HepG2 (cell line): ENCODE data around the gene PHLDB1. TPM values are rescaled to one million over a fixed set of nuclear protein-coding genes. Genes with fewer than 3 reads are reported as not detected.

Experiments
- ATAC-seq: fragments of 200-7000 bp; cut with Tn5 transposase; 3 replicates; pipeline ENCODE4 v1.9.1; 2020; ENCODE audit warnings: mild to moderate bottlenecking, moderate library complexity
- BruUV-seq: library from RNA; stranded (reverse); fragments of 400-500 nt; replicated peaks from 2 replicates; lab custom pipeline; 2021; lab: Mats Ljungman, UMichigan
- CTCF ChIA-PET: fragments of 300-600 bp; formaldehyde crosslinking; extraction: SDS; loops from one replicate; lab custom pipeline; 2021; ENCODE audit warnings: low total read pairs, inconsistent platforms, low intra/inter-chr PET ratio; lab: Yijun Ruan, JAX
- POLR2A ChIA-PET: fragments of 350-600 bp; sonication (Branson Sonifier 250); formaldehyde crosslinking; loops from one replicate; lab custom pipeline; 2020; ENCODE audit warnings: antibody characterized with exemption, inconsistent platforms; lab: Yijun Ruan, JAX
- DNase-seq: peaks from one replicate; pipeline ENCODE4 v3.0.0-alpha.2; 2015; ENCODE audit warnings: low spot score
- FAIRE-seq: peaks from 3 replicates; lab custom pipeline; 2011; peaks lifted over from hg19 to GRCh38; lab: Jason Lieb, UNC
- H2AFZ ChIP-seq: one replicate; pipeline ENCODE4 v1.6.1; 2011; ENCODE audit warnings: low read length, inconsistent platforms
- H3K27ac ChIP-seq: fragments of 300-600 bp; 3 replicates; pipeline ENCODE4 v1.8.0; 2011; ENCODE audit warnings: mixed run types, mild to moderate bottlenecking, mixed read lengths, low read length, inconsistent platforms; ENCODE audit not compliant: insufficient read depth; ENCODE audit errors: extremely low read length
- H3K27me3 ChIP-seq, 2 experiments: fragments of 200-600 bp in 1 of 2; 2 replicates in 1 of 2; 3 replicates in 1 of 2; pipeline versions ENCODE4 v1.6.0 to v1.8.0; 2011; ENCODE audit warnings: low read length in 2 of 2, mild to moderate bottlenecking in 2 of 2, moderate library complexity in 2 of 2, inconsistent platforms in 1 of 2; ENCODE audit not compliant: insufficient read depth in 2 of 2, control insufficient read depth in 1 of 2
- H3K36me3 ChIP-seq, 2 experiments: fragments of 200-600 bp in 1 of 2; replicated peaks in 1 of 2; 2 replicates in 1 of 2; 3 replicates in 1 of 2; pipeline versions ENCODE4 v1.5.1 to v1.8.0; 2011; ENCODE audit warnings: low read length in 2 of 2, inconsistent platforms in 1 of 2; ENCODE audit not compliant: insufficient read depth in 2 of 2, control insufficient read depth in 1 of 2
- H3K4me1 ChIP-seq: 2 replicates; pipeline ENCODE4 v1.5.1; 2012; ENCODE audit warnings: low read length, inconsistent platforms; ENCODE audit not compliant: insufficient read depth
- H3K4me2 ChIP-seq: 2 replicates; pipeline ENCODE4 v1.6.0; 2011; ENCODE audit warnings: low read depth, low read length, inconsistent platforms
- H3K4me3 ChIP-seq, 3 experiments: fragments of 200-600 bp in 1 of 3; sonication (generic), shearing (Covaris generic) in 1 of 3; replicated peaks in 1 of 3; 2 replicates each; pipeline ENCODE4 v1.5.1; 2011 to 2016; ENCODE audit warnings: low read length in 3 of 3, inconsistent platforms in 2 of 3, low read depth in 2 of 3, mild to moderate bottlenecking in 2 of 3, control low read depth in 1 of 3, mixed read lengths in 1 of 3; ENCODE audit not compliant: insufficient read depth in 1 of 3
- H3K79me2 ChIP-seq: one replicate; pipeline ENCODE4 v1.6.1; 2011; ENCODE audit warnings: low read length, inconsistent platforms; ENCODE audit not compliant: insufficient read depth
- H3K9ac ChIP-seq: 2 replicates; pipeline ENCODE4 v1.6.0; 2011; ENCODE audit warnings: mild to moderate bottlenecking, low read depth, low read length, inconsistent platforms; ENCODE audit not compliant: insufficient read depth
- H3K9me3 ChIP-seq: 2 replicates; pipeline ENCODE4 v1.5.1; 2012; ENCODE audit warnings: mild to moderate bottlenecking, low read length
- H4K20me1 ChIP-seq: 2 replicates; pipeline ENCODE4 v1.6.0; 2011; ENCODE audit warnings: inconsistent platforms, mild to moderate bottlenecking, low read length, moderate library complexity; ENCODE audit not compliant: insufficient read depth
- MIER3 ChIP-seq: IDR thresholded peaks from 2 replicates; pipeline ENCODE4 v1.6.1; 2016; ENCODE audit warnings: missing compliant biosample characterization, borderline replicate concordance
- WGBS: methylation state at CpG from one replicate; pipeline ENCODE4 v1.1.6; 2017; ENCODE audit warnings: low lambda C conversion rate; 5-methylcytosine and 5-hydroxymethylcytosine counted together
- in situ Hi-C: cut with HindIII; loops from 2 replicates; pipeline ENCODE4 v1.10.0; 2017; ENCODE audit warnings: low pct_unique_long_range_greater_than_20kb; ENCODE audit not compliant: extremely low pct_ligation_motif_present
- intact Hi-C: fragments of 100-400 bp; cut with micrococcal nuclease; formaldehyde crosslinking; loops from one replicate; pipeline ENCODE4 v1.10.0; 2022; ENCODE audit not compliant: unreplicated experiment
- polyA plus RNA-seq, 8 experiments: library from polyadenylated mRNA; depleted of rRNA in 3 of 8; stranded (reverse) in 7 of 8; unstranded in 1 of 8; fragments of >200 nt; fragmentation: Illumina TruSeq in 4 of 8; extraction: Trizol in 4 of 8; gene quantifications; 2 replicates each; pipeline versions ENCODE4 v1.2.1 to v1.2.3, GENCODE V29; 2011 to 2016; ENCODE audit warnings: low read depth in 4 of 8, missing spikeins in 1 of 8, mixed read lengths in 1 of 8; ENCODE audit not compliant: insufficient read depth in 1 of 8
- total RNA-seq, 5 experiments: library from RNA; depleted of rRNA; stranded (reverse); fragments of >200 nt; fragmentation: Illumina TruSeq; extraction: Trizol; gene quantifications; 2 replicates each; pipeline ENCODE4 v1.2.3, GENCODE V29; 2016; ENCODE audit warnings: low read depth in 1 of 5
- TF ChIP-seq, protein P1 (sequence below): sonication (generic); formaldehyde crosslinking; IDR thresholded peaks from 2 replicates; pipeline ENCODE4 v1.5.1; 2020; ENCODE audit warnings: mild to moderate bottlenecking, missing genetic modification reagents, moderate library complexity
- TF ChIP-seq, protein P2 (sequence below): sonication (generic); formaldehyde crosslinking; IDR thresholded peaks from 2 replicates; pipeline ENCODE4 v1.4.0; 2020; ENCODE audit warnings: missing genetic modification reagents

PHLDB1 gene
- total and polyA plus RNA-seq, 2 of the 13 experiments (the other 11 are each of a cell fraction or from before 2014, with no cell fraction given) = 13.8 to 14.2 TPM

GRCh38 chr11:118650366-118650765 lies 43.0 kb downstream of the PHLDB1 start:
- ATAC-seq = no peak
- ChIA-PET CTCF (no interaction called here), POLR2A (interaction anchor here (1.0 kb wide), 1 partner anchor 29 kb away, joined by 4 read pairs; no protein-coding TSS in a partner anchor)
- Histone ChIP-seq H3K4me2 (no peak overlapping the region), H3K27me3 (no peaks in the 10 kb centered on the region), H2AFZ (no peak overlapping the region), H3K4me3 (no peak overlapping the region), H3K9me3 (no peaks in the 10 kb centered on the region), H3K79me2 (no peaks in the 10 kb centered on the region), H3K9ac (no peak overlapping the region), H3K36me3 (peaks cover 16 to 27% of the 10 kb centered on the region in 2 experiments; a peak in 4 of 5 replicates), H3K27ac (no peak overlapping the region), H3K4me1 (peaks cover 22% of the 10 kb centered on the region), H4K20me1 (no peaks in the 10 kb centered on the region)
- no TSS peak for BruUV-seq
- in situ Hi-C loops = no loop called here
- no peak for DNase-seq
- intact Hi-C loops = no loop called here
- no peak for FAIRE-seq
- TF ChIP-seq, protein P1, sequence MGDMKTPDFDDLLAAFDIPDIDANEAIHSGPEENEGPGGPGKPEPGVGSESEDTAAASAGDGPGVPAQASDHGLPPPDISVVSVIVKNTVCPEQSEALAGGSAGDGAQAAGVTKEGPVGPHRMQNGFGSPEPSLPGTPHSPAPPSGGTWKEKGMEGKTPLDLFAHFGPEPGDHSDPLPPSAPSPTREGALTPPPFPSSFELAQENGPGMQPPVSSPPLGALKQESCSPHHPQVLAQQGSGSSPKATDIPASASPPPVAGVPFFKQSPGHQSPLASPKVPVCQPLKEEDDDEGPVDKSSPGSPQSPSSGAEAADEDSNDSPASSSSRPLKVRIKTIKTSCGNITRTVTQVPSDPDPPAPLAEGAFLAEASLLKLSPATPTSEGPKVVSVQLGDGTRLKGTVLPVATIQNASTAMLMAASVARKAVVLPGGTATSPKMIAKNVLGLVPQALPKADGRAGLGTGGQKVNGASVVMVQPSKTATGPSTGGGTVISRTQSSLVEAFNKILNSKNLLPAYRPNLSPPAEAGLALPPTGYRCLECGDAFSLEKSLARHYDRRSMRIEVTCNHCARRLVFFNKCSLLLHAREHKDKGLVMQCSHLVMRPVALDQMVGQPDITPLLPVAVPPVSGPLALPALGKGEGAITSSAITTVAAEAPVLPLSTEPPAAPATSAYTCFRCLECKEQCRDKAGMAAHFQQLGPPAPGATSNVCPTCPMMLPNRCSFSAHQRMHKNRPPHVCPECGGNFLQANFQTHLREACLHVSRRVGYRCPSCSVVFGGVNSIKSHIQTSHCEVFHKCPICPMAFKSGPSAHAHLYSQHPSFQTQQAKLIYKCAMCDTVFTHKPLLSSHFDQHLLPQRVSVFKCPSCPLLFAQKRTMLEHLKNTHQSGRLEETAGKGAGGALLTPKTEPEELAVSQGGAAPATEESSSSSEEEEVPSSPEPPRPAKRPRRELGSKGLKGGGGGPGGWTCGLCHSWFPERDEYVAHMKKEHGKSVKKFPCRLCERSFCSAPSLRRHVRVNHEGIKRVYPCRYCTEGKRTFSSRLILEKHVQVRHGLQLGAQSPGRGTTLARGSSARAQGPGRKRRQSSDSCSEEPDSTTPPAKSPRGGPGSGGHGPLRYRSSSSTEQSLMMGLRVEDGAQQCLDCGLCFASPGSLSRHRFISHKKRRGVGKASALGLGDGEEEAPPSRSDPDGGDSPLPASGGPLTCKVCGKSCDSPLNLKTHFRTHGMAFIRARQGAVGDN (CRISPR knock-in tag) = peak; percentile 32
- TF ChIP-seq, protein P2, sequence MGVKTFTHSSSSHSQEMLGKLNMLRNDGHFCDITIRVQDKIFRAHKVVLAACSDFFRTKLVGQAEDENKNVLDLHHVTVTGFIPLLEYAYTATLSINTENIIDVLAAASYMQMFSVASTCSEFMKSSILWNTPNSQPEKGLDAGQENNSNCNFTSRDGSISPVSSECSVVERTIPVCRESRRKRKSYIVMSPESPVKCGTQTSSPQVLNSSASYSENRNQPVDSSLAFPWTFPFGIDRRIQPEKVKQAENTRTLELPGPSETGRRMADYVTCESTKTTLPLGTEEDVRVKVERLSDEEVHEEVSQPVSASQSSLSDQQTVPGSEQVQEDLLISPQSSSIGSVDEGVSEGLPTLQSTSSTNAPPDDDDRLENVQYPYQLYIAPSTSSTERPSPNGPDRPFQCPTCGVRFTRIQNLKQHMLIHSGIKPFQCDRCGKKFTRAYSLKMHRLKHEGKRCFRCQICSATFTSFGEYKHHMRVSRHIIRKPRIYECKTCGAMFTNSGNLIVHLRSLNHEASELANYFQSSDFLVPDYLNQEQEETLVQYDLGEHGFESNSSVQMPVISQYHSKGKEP (CRISPR knock-in tag) = no peak
- 0 out of 2 replicates have a peak, but pooled peaks have one; percentile 1 for TF ChIP-seq MIER3 (CRISPR knock-in tag)
- 98% methylated on average over 8 of the region's 8 CpGs for WGBS
